ENCODE results near the gene ABHD17A.
"Not testable (repeated sequence)": the region's sequence is repeated elsewhere in the genome, so short reads cannot be mapped to it uniquely, and the experiment has no call there.

ABHD17A gene

DNA sequence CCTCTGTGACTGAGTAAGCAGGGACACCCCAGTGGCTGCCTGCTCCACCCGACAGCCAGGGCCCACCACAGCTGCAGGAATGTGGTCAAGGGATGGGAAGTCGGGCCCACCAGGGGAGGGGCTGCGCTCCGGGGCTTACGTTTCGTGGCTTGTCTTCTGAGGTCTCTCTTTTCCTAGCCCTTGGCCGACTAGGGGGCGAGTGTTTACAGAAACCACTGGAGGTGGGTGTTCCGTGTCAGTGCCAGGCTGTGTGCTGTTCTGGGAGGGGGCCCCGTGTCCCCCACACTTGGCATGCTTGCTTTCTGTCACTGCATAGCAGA, 24.4 kb upstream of the ABHD17A start:
- DNase-seq, result no peak

- no peak for DNase-seq
Measured at GRCh38 chr19:1908364-1908678, 23.0 kb upstream of the ABHD17A start.

GRCh38 chr19:1907563-1908363, 22.5 kb upstream of the ABHD17A start:
- DNase-seq, result no peak

- no peak for DNase-seq
Measured at GRCh38 chr19:1906985-1907562, 21.8 kb upstream of the ABHD17A start.

DNA sequence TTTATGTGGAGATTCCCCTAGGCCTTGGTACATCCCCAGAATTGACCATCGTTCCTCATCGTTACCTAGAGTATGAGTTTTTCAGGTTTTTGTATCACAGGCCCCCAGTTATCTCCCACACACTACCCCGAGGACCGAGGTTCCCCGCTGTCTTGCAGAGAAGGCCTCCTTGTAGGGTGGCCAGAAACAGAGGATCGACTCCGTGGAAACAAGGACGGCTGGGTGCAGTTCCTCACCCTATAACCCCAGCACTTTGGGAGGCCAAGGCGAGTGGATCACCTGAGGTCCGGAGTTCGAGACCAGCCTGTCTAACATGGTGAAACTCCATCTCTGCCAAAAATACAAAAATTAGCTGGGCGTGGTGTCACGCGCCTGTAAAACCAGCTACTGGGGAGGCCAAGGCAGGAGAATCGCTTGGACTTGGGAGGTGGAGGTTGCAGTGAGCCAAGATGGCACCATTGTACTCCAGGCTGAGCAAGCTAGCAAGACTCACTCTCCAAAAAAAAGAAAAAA, 20.6 kb upstream of the ABHD17A start:
- no peak for DNase-seq

DNA sequence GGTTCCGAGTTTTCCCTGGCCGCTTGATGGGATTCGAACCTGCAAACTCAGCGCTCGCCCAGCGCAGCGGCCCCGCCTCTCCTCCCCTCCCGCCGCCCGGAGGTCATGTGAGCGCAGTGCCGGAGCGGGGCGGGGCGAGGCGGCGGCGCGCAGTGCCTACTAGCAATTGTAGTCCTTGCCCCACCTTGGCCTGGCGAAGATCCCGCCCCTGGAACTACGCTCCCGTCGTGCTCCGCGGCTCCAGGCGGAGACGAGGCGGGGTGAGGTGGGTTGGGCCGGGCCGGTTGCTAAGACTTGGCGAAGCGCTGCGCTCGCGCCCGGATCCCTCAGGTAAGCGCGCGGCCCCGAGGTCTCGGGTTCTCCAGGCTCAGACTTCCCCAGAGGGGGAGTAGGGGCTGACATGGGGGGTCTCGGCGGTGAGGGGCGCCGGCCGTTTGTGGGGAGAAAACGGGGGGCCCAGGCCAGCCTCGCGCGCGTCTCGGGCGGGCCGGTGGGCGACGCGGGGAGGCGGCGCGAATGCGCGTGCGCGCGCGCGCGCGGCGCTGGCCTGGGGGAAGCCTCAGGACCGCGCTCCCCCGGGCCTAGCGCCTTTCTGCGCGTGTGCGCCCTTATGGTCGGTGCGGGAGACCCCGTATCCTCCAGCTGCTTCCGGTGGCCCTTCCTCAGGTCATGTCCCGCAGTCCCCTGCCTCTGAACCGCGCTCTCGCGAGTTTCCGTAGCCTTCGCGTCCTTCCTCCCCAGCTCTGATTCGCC, 20.0 kb upstream of the ABHD17A start, which contains the start of the genes ADAT3 and SCAMP4:
ADAT3 (plus strand) TSS at position 290 of the 753 bp plus-strand sequence. CDS start 6,649 bp downstream, outside the sequence.
SCAMP4 (plus strand) TSS at position 290 of the 753 bp plus-strand sequence. CDS start 9,621 bp downstream, outside the sequence.
- peak; percentile 98 to 99 for DNase-seq

DNA sequence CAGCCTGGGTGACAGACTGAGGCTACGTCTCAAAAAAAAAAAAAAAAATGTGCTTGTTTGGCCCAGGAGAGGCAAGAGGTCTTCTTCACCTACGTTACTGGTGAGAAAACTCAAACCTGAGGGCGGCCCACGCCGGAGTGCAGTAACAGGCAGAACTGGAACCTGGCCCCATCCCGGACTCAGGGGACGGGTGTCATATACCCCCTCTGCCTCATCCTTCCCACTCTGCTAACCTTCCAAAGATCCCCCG, 19.5 kb upstream of the ABHD17A start:
- DNase-seq, result no peak

- DNase-seq, result no peak
Measured at GRCh38 chr19:1902923-1903322, 17.6 kb upstream of the ABHD17A start.

- DNase-seq, result no peak
Measured at GRCh38 chr19:1901940-1902404, 16.7 kb upstream of the ABHD17A start.

GRCh38 chr19:1896508-1896907, 11.2 kb upstream of the ABHD17A start:
- no peak for DNase-seq

DNA sequence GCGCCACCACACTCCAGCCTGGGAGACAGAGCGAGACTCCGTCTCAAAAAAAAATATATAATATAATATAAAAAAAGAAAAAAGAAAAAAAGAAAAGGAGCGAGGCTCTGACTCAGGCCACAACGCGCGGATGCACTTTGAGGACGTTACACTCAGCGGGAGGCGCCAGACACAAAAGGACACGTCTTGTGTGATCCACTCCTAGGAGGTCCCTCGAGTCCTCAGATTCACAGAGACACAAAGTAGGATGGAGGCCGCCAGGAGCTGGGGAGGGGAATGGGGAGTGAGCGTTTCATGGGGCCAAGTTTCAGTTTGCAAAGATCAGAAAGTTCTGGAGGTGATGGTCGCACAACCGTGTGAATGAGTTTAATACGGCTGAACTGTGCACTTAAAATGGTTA, 8.5 kb upstream of the ABHD17A start:
- DNase-seq, result no peak

GRCh38 chr19:1889907-1890306, 4.6 kb upstream of the ABHD17A start:
- DNase-seq, result no peak

- no peak for DNase-seq
Measured at GRCh38 chr19:1888385-1888784, 3.1 kb upstream of the ABHD17A start.

DNA sequence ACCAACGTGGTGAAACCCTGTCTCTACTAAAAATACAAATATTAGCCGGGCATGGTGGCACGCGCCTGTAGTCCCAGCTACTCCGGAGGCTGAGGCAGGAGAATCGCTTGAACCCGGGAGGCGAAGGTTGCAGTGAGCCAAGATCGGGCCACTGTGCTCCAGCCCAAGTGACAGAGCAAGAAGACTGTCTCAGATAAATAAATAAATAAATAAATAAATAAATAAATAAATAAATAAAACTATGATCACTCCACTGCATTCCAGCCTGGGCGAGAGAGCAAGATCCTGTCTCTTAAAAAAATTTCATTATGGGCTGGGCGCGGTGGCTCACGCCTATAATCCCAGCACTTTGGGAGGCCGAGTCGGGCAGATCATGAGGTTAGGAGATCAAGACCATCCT, 1.1 kb upstream of the ABHD17A start:
- DNase-seq, result not testable (repeated sequence)

GRCh38 chr19:1884719-1885334, 469 bp downstream of the ABHD17A start:
- DNase-seq, result no peak

GRCh38 chr19:1884291-1884718, 991 bp downstream of the ABHD17A start:
- DNase-seq, result no peak

GRCh38 chr19:1883784-1884183, 1.5 kb downstream of the ABHD17A start:
- no peak for DNase-seq

DNA sequence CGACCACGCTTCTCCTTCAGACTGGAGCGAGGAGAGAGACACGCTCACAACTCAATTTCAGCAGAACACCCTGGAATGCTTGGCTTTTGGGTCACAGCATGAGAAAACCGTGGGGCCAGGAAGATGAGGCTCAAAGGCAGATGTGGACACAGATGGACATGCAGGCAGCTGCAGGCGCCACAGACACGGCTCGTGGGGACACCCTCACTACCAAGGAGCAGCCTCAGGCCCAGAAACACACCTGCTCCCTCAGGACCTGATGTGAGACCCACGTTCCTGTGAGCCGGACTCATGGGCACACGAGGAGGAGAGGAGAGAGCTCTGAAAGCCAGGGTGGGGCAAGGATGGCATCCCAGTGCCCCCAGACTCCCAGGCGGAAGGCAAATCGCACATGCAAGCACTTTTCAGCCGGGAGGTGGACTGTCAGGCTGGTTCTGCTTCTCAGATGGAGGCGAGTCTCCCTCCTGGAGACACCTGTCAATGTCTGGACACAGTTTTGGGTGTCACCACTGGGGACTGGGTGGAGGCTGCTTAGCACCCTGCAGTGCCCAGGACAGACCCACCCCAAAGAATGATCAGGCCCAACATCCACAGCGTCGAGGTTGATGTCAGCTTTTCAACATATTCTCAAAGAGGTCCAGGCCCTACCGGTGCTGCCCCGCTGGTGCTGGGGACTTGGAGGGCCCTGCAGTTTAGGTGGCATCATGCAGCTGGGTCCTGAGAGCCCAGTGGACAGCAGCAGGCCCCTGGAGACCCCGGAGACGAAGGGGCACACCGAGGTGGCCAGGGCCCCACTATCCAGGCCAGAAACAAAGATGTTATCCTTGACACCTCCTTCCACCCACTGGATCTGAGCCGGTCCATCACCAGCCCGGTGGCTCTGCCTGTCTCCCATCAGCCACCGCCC, 2.3 kb downstream of the ABHD17A start:
- no peak for DNase-seq

DNA sequence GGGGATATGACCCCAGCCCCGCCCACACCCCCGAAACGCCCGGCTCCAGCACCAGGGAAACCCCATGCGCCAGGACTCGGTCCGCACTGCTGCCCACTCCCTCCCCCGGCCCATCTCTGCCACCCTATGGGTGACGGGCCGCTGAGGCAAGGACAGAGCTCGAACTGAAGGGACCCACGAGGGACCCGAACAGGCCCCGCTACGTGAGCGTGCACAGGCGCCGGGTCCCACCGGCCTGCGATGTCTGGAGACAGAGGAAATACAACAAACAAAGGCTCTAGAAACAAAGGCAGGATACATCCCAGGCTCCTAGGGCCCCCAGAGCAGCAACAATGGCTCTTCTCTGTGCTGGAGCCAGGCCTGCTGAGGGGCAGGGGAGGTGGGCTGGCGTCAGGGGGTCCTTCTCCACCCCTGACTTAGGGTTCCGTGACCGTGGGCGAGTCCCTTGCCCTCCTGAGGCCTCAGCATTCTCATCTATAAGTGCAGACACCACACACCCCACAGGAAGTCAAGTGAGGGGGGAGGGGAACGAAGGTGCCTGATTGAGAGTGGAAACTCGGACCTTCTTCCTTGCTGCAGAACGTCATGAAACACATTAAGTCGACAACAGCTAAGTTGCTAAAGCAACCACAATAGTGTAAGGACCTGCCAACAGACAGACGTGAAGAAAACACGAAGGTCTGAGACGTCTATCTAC, 3.1 kb downstream of the ABHD17A start:
- peak; percentile 70 for DNase-seq

DNA sequence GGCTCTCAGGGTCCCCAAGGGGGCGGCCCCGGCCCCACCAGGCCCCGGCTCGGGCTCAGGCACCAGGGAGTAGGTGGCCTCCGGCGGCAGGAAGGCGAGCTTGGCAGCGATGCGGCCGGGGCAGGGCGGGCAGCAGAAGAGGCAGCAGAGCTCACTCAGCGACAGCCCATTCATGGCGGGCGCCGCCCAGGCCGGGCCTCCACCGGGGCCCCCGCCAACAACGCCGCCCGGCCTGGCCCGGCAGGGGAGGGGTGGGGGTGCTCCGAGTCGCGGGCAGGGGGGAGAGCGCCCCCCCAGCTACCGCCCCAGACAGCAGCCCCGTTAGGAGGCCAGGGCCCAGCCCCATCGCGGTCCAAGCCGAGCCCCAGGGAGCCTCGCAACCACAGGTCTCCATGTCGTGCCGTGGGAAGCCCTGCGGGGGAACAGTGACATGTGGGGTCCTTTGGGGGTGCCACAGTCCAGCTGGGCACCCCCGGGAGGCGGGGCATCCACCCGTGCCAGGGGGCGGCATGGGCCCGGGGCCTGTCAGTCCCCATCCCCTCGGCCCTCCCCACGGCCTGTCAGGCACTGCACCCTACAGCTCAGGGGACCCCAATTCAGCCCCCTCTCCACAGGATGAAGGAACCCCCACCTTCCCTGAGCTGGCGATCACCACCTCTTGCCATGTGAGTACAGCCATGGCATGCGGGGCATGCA, 3.8 kb downstream of the ABHD17A start:
- DNase-seq, result not testable (repeated sequence)

Measured in stimulated activated CD4-positive, alpha-beta T cell treated with anti-CD3 and anti-CD28 coated beads, Interleukin-2, amount 100 ng/mL, for 24 hours (primary cell).